ENCODE data around the gene SWSAP1. TPM values are rescaled to one million over a fixed set of nuclear protein-coding genes. Genes with fewer than 3 reads are reported as not detected.
A peak's percentile ranks its signal among the peaks of the same experiment; 100 is the strongest.
"Not testable (repeated sequence)": the region's sequence is repeated elsewhere in the genome, so short reads cannot be mapped to it uniquely, and the experiment has no call there.

SWSAP1 gene
- total RNA-seq, 1 donor from 2014 or later: 1.9 TPM

- DNase-seq (ENCODE audit: missing footprints) (no peak), ATAC-seq (no peak)
- intact Hi-C loops (cut with DNase I): loop anchor here (2.0 to 5.0 kb wide), 3 partner anchors 27 to 128 kb away; partner anchors contain the start of genes CCDC159, ODAD3, PRKCSH and TMEM205
Observed at GRCh38 chr19:11373885-11374432, 507 bp upstream of the SWSAP1 start.

GRCh38 chr19:11375143-11375948 is 880 bp downstream of the SWSAP1 start:
- no peak for ATAC-seq

GRCh38 chr19:11377237-11377636 is 2.8 kb downstream of the SWSAP1 start:
- intact Hi-C loops (cut with DNase I): loop anchor here (5.0 kb wide), 1 partner anchor 70 kb away; no protein-coding TSS in a partner anchor
- DNase-seq (ENCODE audit: missing footprints) (no peak), ATAC-seq (no peak)

More at GRCh38 chr19:11375143-11375948, 880 bp downstream of the SWSAP1 start:
- DNase-seq (ENCODE audit: missing footprints): no peak
- intact Hi-C loops (cut with DNase I): loop anchor here (2.0 to 5.0 kb wide), 3 partner anchors 29 to 72 kb away; partner anchors contain the start of genes CCDC159, ODAD3, PRKCSH and TMEM205

- intact Hi-C loops (cut with DNase I): loop anchor here (5.0 kb wide), 1 partner anchor 70 kb away; no protein-coding TSS in a partner anchor
- DNase-seq (ENCODE audit: missing footprints) (no peak), ATAC-seq (no peak)
Observed at GRCh38 chr19:11377756-11378155, 3.3 kb downstream of the SWSAP1 start.

- no peak for ATAC-seq
- no peak for DNase-seq (ENCODE audit: missing footprints)
Observed at GRCh38 chr19:11378319-11379189, 4.1 kb downstream of the SWSAP1 start.

GRCh38 chr19:11379269-11379845 is 4.9 kb downstream of the SWSAP1 start:
- intact Hi-C loops (cut with DNase I): loop anchor here (5.0 kb wide), 1 partner anchor 68 kb away; no protein-coding TSS in a partner anchor
- not testable (repeated sequence) for ATAC-seq; DNase-seq (ENCODE audit: missing footprints)

More at GRCh38 chr19:11378319-11379189, 4.1 kb downstream of the SWSAP1 start:
- intact Hi-C loops (cut with DNase I): loop anchor here (5.0 kb wide), 1 partner anchor 69 kb away; no protein-coding TSS in a partner anchor

GRCh38 chr19:11379857-11380350 is 5.4 kb downstream of the SWSAP1 start:
- DNase-seq (ENCODE audit: missing footprints) (no peak), ATAC-seq (no peak)
- intact Hi-C loops (cut with DNase I): loop anchor here (2.0 to 5.0 kb wide), 4 partner anchors 67 to 241 kb away; partner anchors contain the start of gene ELAVL3

GRCh38 chr19:11380653-11381537 is 6.4 kb downstream of the SWSAP1 start:
- DNase-seq (ENCODE audit: missing footprints): peak; percentile 95
- peak; percentile 88 for ATAC-seq
- intact Hi-C loops (cut with DNase I): loop anchor here (2.0 to 5.0 kb wide), 3 partner anchors 89 to 242 kb away; partner anchors contain the start of gene ELAVL3

- DNase-seq (ENCODE audit: missing footprints): peak; percentile 89
- intact Hi-C loops (cut with DNase I): loop anchor here (5.0 kb wide), 2 partner anchors 91 to 99 kb away; partner anchors contain the start of gene ELAVL3
- no peak for ATAC-seq
Observed at GRCh38 chr19:11382898-11383705, 8.6 kb downstream of the SWSAP1 start.

GRCh38 chr19:11383706-11384048 is 9.2 kb downstream of the SWSAP1 start:
- no peak for ATAC-seq
- intact Hi-C loops (cut with DNase I): loop anchor here (5.0 kb wide), 2 partner anchors 91 to 99 kb away; partner anchors contain the start of gene ELAVL3
- no peak for DNase-seq (ENCODE audit: missing footprints)

GRCh38 chr19:11384778-11385129 is 10.3 kb downstream of the SWSAP1 start:
- intact Hi-C loops (cut with DNase I): loop anchor here (5.0 kb wide), 2 partner anchors 92 to 98 kb away; partner anchors contain the start of gene ELAVL3
- ATAC-seq (no peak), DNase-seq (ENCODE audit: missing footprints) (no peak)

GRCh38 chr19:11387162-11388034 is 12.9 kb downstream of the SWSAP1 start:
- no peak for ATAC-seq
- intact Hi-C loops (cut with DNase I): no loop called here
- no peak for DNase-seq (ENCODE audit: missing footprints)

GRCh38 chr19:11390359-11390758 is 15.9 kb downstream of the SWSAP1 start:
- DNase-seq (ENCODE audit: missing footprints): no peak
- ATAC-seq: no peak
- intact Hi-C loops (cut with DNase I): no loop called here

GRCh38 chr19:11390933-11391680 is 16.6 kb downstream of the SWSAP1 start:
- intact Hi-C loops (cut with DNase I): no loop called here
- ATAC-seq: no peak

GRCh38 chr19:11397089-11397610 is 22.7 kb downstream of the SWSAP1 start:
- DNase-seq (ENCODE audit: missing footprints): no peak
- intact Hi-C loops (cut with DNase I): no loop called here
- no peak for ATAC-seq

More at GRCh38 chr19:11390933-11391680, 16.6 kb downstream of the SWSAP1 start:
- no peak for DNase-seq (ENCODE audit: missing footprints)

All from Right ventricle myocardium inferior (tissue), 1 donor.